HCT116 (cell line): ENCODE data around the gene KDM6B. TPM values are rescaled to one million over a fixed set of nuclear protein-coding genes. Genes with fewer than 3 reads are reported as not detected.
A peak's percentile ranks its signal among the peaks of the same experiment; 100 is the strongest.

Experiments used
- ATAC-seq: fragments of 200-7000 bp; cut with Tn5 transposase; 2 replicates; pipeline ENCODE4 v1.9.1; 2020; ENCODE audit warnings: mild to moderate bottlenecking, moderate library complexity
- BruUV-seq: library from RNA; stranded (reverse); fragments of 400-500 nt; replicated peaks from 2 replicates; lab custom pipeline; 2021; lab: Mats Ljungman, UMichigan
- CTCF ChIA-PET: fragments of 300-600 bp; sonication (Branson Sonifier 250); formaldehyde crosslinking; loops from one replicate; lab custom pipeline; 2021; ENCODE audit warnings: antibody characterized with exemption; lab: Charles Lee
- POLR2A ChIA-PET: fragments of 300-600, 350-600 bp; sonication (Branson Sonifier 250); formaldehyde crosslinking; loops from one replicate; lab custom pipeline; 2021; ENCODE audit warnings: antibody characterized with exemption; lab: Charles Lee
- RAD21 ChIA-PET, 2 experiments: fragments of 300-600 bp; sonication (Branson Sonifier 250); formaldehyde crosslinking; loops; one replicate each; lab custom pipeline; 2023; ENCODE audit warnings: low total read pairs in 2 of 2; ENCODE audit not compliant: uncharacterized antibody in 2 of 2, unreplicated experiment in 2 of 2, low non-redundant PET in 1 of 2; lab: Charles Lee
- DNase-seq: peaks from one replicate; pipeline ENCODE4 v3.0.0-alpha.2; 2010; ENCODE audit warnings: low read depth, low spot score
- H2AFZ ChIP-seq: fragments of 200-600 bp; shearing (Covaris generic), sonication (generic); 2 replicates; pipeline ENCODE4 v1.6.1; 2017; ENCODE audit warnings: low read depth, mixed run types, mixed read lengths, antibody characterized with exemption, low read length; ENCODE audit not compliant: poor library complexity, severe bottlenecking
- H3K27ac ChIP-seq: 2 replicates; pipeline ENCODE4 v1.5.1; 2012; ENCODE audit warnings: low read depth, low read length
- H3K27me3 ChIP-seq: fragments of 200-600 bp; sonication (generic); 2 replicates; pipeline ENCODE4 v1.6.1; 2016; ENCODE audit warnings: mixed run types, low read length, mixed read lengths; ENCODE audit not compliant: insufficient read depth
- H3K36me3 ChIP-seq, 2 experiments: fragments of 200-500 bp in 1 of 2; fragments of 200-600 bp in 1 of 2; sonication (Bioruptor generic) in 1 of 2; sonication (generic) in 1 of 2; 2 replicates each; pipeline versions ENCODE4 v1.5.1 to v1.6.1; 2014 to 2016; ENCODE audit warnings: low read length in 2 of 2, inconsistent platforms in 1 of 2, mixed read lengths in 1 of 2, mixed run types in 1 of 2; ENCODE audit not compliant: insufficient read depth in 2 of 2, control insufficient read depth in 1 of 2
- H3K4me1 ChIP-seq, 2 experiments: fragments of 200-600 bp in 1 of 2; sonication (generic) in 1 of 2; 2 replicates each; pipeline versions ENCODE4 v1.5.1 to v1.6.1; 2012 to 2017; ENCODE audit warnings: low read length in 2 of 2, inconsistent platforms in 1 of 2, mild to moderate bottlenecking in 1 of 2, mixed read lengths in 1 of 2, mixed run types in 1 of 2, moderate library complexity in 1 of 2; ENCODE audit not compliant: insufficient read depth in 2 of 2, control insufficient read depth in 1 of 2
- H3K4me2 ChIP-seq: fragments of 200-600 bp; sonication (generic); 2 replicates; pipeline ENCODE4 v1.6.1; 2017; ENCODE audit warnings: mixed run types, low read length, mixed read lengths
- H3K4me3 ChIP-seq, 2 experiments: fragments of 200-600 bp in 1 of 2; sonication (generic) in 1 of 2; replicated peaks in 1 of 2; 2 replicates each; pipeline ENCODE4 v1.5.1; 2011 to 2016; ENCODE audit warnings: low read length in 2 of 2, control low read depth in 1 of 2, low read depth in 1 of 2, mild to moderate bottlenecking in 1 of 2, mixed read lengths in 1 of 2, mixed run types in 1 of 2
- H3K79me2 ChIP-seq: fragments of 200-600 bp; sonication (generic); 2 replicates; pipeline ENCODE4 v1.6.1; 2017; ENCODE audit warnings: mild to moderate bottlenecking, mixed run types, low read length, moderate library complexity, mixed read lengths; ENCODE audit not compliant: insufficient read depth
- H3K9ac ChIP-seq: fragments of 200-600 bp; sonication (generic); 2 replicates; pipeline ENCODE4 v1.6.1; 2016; ENCODE audit warnings: low read length, mixed read lengths
- H3K9me2 ChIP-seq: fragments of 200-600 bp; sonication (generic), shearing (Covaris generic); 2 replicates; pipeline ENCODE4 v1.6.1; 2017; ENCODE audit warnings: mixed run types, mild to moderate bottlenecking, moderate library complexity; ENCODE audit not compliant: insufficient read depth
- H3K9me3 ChIP-seq, 2 experiments: fragments of 200-500 bp in 1 of 2; fragments of 200-600 bp in 1 of 2; sonication (Bioruptor generic) in 1 of 2; sonication (generic) in 1 of 2; 2 replicates each; pipeline ENCODE4 v1.6.1; 2014 to 2017; ENCODE audit warnings: low read length in 2 of 2, mixed read lengths in 2 of 2, inconsistent platforms in 1 of 2, low read depth in 1 of 2, mild to moderate bottlenecking in 1 of 2, mixed run types in 1 of 2, moderate library complexity in 1 of 2; ENCODE audit not compliant: control insufficient read depth in 1 of 2, insufficient read depth in 1 of 2
- H4K20me1 ChIP-seq: fragments of 200-600 bp; sonication (generic), shearing (Covaris generic); 2 replicates; pipeline ENCODE4 v1.6.1; 2017; ENCODE audit warnings: mixed run types, mild to moderate bottlenecking, moderate library complexity; ENCODE audit not compliant: insufficient read depth
- ELF1 ChIP-seq: IDR thresholded peaks from 2 replicates; pipeline ENCODE4 v1.6.1; 2012; ENCODE audit warnings: low read depth, borderline replicate concordance
- EZH2phosphoT487 ChIP-seq: fragments of 200-600 bp; IDR thresholded peaks from 2 replicates; pipeline ENCODE4 v1.6.1; 2018; ENCODE audit warnings: antibody characterized with exemption, borderline replicate concordance
- FOSL1 ChIP-seq: IDR thresholded peaks from 2 replicates; pipeline ENCODE4 v1.6.1; 2012; ENCODE audit warnings: low read depth
- POLR2A ChIP-seq: IDR thresholded peaks from 2 replicates; pipeline ENCODE4 v1.7.0; 2011; ENCODE audit warnings: borderline replicate concordance; ENCODE audit not compliant: insufficient read depth, insufficient read length; ENCODE audit errors: extremely low read depth
- POLR2AphosphoS5 ChIP-seq: IDR thresholded peaks from 2 replicates; pipeline ENCODE4 v1.6.1; 2011; ENCODE audit warnings: mild to moderate bottlenecking, low read depth, low read length, moderate library complexity
- SIN3A ChIP-seq: IDR thresholded peaks from 2 replicates; pipeline ENCODE4 v1.6.1; 2012; ENCODE audit warnings: low read depth
- SRF ChIP-seq: IDR thresholded peaks from 2 replicates; pipeline ENCODE4 v1.6.1; 2012; ENCODE audit warnings: low read depth
- ZFX ChIP-seq: fragments of 450-650 bp; IDR thresholded peaks from 2 replicates; pipeline ENCODE4 v1.6.1; 2017
- ZNF274 ChIP-seq: fragments of 200-500 bp; sonication (Bioruptor generic); IDR thresholded peaks from 2 replicates; pipeline ENCODE4 v1.6.1; 2014; ENCODE audit warnings: mild to moderate bottlenecking, low read depth, low read length, inconsistent platforms
- intact Hi-C: fragments of 100-400 bp; cut with micrococcal nuclease; formaldehyde crosslinking; loops from 2 replicates; pipeline ENCODE4 v1.10.0; 2022
- total RNA-seq: library from RNA; stranded (reverse); gene quantifications from one replicate; pipeline ENCODE4 v1.2.1, GENCODE V29; 2021; ENCODE audit not compliant: unreplicated experiment
- TF ChIP-seq, protein P1 (sequence below): IDR thresholded peaks from 2 replicates; pipeline ENCODE4 v1.6.1; 2012
- TF ChIP-seq, protein P2 (sequence below): IDR thresholded peaks from 2 replicates; pipeline ENCODE4 v1.6.1; 2012; ENCODE audit warnings: low read depth

The KDM6B gene
- total RNA-seq, 1 experiment from 2014 or later = 42.1 TPM

DNA sequence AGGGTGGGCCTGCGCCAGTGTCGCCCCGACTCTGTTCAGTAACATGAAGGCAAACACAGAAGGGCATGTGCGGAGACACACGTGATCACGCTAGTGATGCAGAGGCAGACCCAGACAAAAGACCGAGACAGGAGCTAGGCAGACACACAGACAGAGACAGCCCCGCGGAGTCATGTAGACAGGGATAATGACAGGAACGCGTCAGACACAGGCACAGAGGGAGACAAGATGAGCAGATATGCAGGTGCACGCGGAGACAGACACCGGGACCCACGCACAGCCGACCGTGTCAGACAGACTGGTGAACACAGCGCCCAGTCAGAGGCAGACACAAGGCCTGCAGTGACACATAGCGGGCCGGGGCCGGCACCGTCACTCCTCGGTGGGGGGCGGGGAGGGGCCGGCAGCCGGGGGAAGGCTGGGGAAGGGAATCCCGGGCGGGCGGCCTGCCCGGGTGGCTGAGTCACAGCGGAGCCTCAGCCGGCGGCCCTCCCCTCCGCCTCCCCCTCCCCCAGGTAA lies 7.4 kb downstream of the KDM6B start:
- H3K27me3 ChIP-seq = no peaks in the 10 kb centered on the region
- no peak for TF ChIP-seq EZH2phosphoT487
- TF ChIP-seq SRF = no peak
- no peak for TF ChIP-seq SIN3A
- 0 out of 2 replicates have a peak, but pooled peaks have one; percentile 48 for TF ChIP-seq ZFX
- TF ChIP-seq, protein P1, sequence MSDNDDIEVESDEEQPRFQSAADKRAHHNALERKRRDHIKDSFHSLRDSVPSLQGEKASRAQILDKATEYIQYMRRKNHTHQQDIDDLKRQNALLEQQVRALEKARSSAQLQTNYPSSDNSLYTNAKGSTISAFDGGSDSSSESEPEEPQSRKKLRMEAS = no peak
- TF ChIP-seq ELF1 = no peak
- no peak for TF ChIP-seq FOSL1
- peak; percentile 60 for TF ChIP-seq POLR2AphosphoS5
- no peak for TF ChIP-seq POLR2A
- TF ChIP-seq ZNF274 = no peak
- TF ChIP-seq, protein P2, sequence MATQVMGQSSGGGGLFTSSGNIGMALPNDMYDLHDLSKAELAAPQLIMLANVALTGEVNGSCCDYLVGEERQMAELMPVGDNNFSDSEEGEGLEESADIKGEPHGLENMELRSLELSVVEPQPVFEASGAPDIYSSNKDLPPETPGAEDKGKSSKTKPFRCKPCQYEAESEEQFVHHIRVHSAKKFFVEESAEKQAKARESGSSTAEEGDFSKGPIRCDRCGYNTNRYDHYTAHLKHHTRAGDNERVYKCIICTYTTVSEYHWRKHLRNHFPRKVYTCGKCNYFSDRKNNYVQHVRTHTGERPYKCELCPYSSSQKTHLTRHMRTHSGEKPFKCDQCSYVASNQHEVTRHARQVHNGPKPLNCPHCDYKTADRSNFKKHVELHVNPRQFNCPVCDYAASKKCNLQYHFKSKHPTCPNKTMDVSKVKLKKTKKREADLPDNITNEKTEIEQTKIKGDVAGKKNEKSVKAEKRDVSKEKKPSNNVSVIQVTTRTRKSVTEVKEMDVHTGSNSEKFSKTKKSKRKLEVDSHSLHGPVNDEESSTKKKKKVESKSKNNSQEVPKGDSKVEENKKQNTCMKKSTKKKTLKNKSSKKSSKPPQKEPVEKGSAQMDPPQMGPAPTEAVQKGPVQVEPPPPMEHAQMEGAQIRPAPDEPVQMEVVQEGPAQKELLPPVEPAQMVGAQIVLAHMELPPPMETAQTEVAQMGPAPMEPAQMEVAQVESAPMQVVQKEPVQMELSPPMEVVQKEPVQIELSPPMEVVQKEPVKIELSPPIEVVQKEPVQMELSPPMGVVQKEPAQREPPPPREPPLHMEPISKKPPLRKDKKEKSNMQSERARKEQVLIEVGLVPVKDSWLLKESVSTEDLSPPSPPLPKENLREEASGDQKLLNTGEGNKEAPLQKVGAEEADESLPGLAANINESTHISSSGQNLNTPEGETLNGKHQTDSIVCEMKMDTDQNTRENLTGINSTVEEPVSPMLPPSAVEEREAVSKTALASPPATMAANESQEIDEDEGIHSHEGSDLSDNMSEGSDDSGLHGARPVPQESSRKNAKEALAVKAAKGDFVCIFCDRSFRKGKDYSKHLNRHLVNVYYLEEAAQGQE = no peak
- no peak overlapping the region for H2AFZ ChIP-seq
- peaks cover 61% of the 10 kb centered on the region for H3K79me2 ChIP-seq
- H3K4me1 ChIP-seq = peaks cover 41 to 63% of the 10 kb centered on the region in 2 experiments
- no TSS peak for BruUV-seq
- ChIA-PET POLR2A (interaction anchor here (0.6 to 2.5 kb wide), 4 partner anchors 10 to 217 kb away, joined by 3 to 15 read pairs (median 6); partner anchors contain the start of gene NAA38), CTCF (interaction anchor here (0.6 to 1.0 kb wide), 2 partner anchors 147 to 438 kb away, joined by 3 to 4 read pairs; partner anchors contain the start of gene TMEM256), RAD21 (interaction anchor here in 1 of 2 experiments (1.9 kb wide), 1 partner anchor 16 kb away, joined by 4 read pairs; no protein-coding TSS in a partner anchor)
- H3K9ac ChIP-seq = peak overlapping the region; percentile 99
- H3K4me2 ChIP-seq = peak overlapping the region; percentile 99
- ATAC-seq (peak; percentile 18), DNase-seq (no peak)
- H3K27ac ChIP-seq = peak overlapping the region; percentile 97
- no peaks in the 10 kb centered on the region for H3K9me3 ChIP-seq
- no peaks in the 10 kb centered on the region for H3K9me2 ChIP-seq
- intact Hi-C loops = loop anchor here (5.0 kb wide), 1 partner anchor 99 kb away; no protein-coding TSS in a partner anchor
- peaks cover 0 to 4% of the 10 kb centered on the region in 2 experiments; a peak in 2 of 4 replicates for H3K36me3 ChIP-seq
- H4K20me1 ChIP-seq = no peaks in the 10 kb centered on the region
- peak overlapping the region; percentile 92 to 94 for H3K4me3 ChIP-seq
